Neuronal stem cell (in vitro differentiated cells): ENCODE data around the gene RALGAPA2.

ENCODE experiments used
- DNase-seq: peaks from one replicate; pipeline ENCODE4 v3.0.0-alpha.2; 2013; ENCODE audit warnings: low spot score
- H2AFZ ChIP-seq: one replicate; pipeline ENCODE4 v1.6.1; 2013; ENCODE audit warnings: mild to moderate bottlenecking, low read length, inconsistent platforms
- H2AK5ac ChIP-seq: 2 replicates; pipeline ENCODE4 v1.6.1; 2013; ENCODE audit warnings: low read depth, mild to moderate bottlenecking, inconsistent platforms, low read length, moderate library complexity, mixed read lengths
- H2BK120ac ChIP-seq: 2 replicates; pipeline ENCODE4 v1.6.1; 2013; ENCODE audit warnings: low read depth, mild to moderate bottlenecking, inconsistent platforms, low read length, moderate library complexity, mixed read lengths
- H2BK12ac ChIP-seq: one replicate; pipeline ENCODE4 v1.6.1; 2013; ENCODE audit warnings: low read length, inconsistent platforms
- H2BK15ac ChIP-seq: 2 replicates; pipeline ENCODE4 v1.6.1; 2013; ENCODE audit warnings: mild to moderate bottlenecking, low read length, inconsistent platforms, mixed read lengths
- H2BK5ac ChIP-seq: one replicate; pipeline ENCODE4 v1.6.1; 2013; ENCODE audit warnings: inconsistent platforms, mild to moderate bottlenecking, low read length, moderate library complexity
- H3K14ac ChIP-seq: one replicate; pipeline ENCODE4 v1.6.1; 2013; ENCODE audit warnings: low read length, inconsistent platforms
- H3K18ac ChIP-seq: 2 replicates; pipeline ENCODE4 v1.6.1; 2013; ENCODE audit warnings: low read length, inconsistent platforms
- H3K23ac ChIP-seq: 2 replicates; pipeline ENCODE4 v1.6.1; 2013; ENCODE audit warnings: low read depth, mild to moderate bottlenecking, mixed read lengths, low read length, inconsistent platforms; ENCODE audit not compliant: poor library complexity
- H3K27ac ChIP-seq: replicated peaks from 3 replicates; pipeline ENCODE4 v1.5.1; 2013; ENCODE audit warnings: low read length, inconsistent platforms
- H3K27me3 ChIP-seq, 3 experiments: 2 replicates each; pipeline ENCODE4 v1.6.1; 2013; ENCODE audit warnings: low read length in 3 of 3, mild to moderate bottlenecking in 2 of 3, inconsistent platforms in 1 of 3, low read depth in 1 of 3, mixed read lengths in 1 of 3, moderate library complexity in 1 of 3; ENCODE audit not compliant: control insufficient read depth in 3 of 3, insufficient read depth in 3 of 3
- H3K36me3 ChIP-seq, 2 donors: replicated peaks in 1 of 2; 2 replicates each; pipeline ENCODE4 v1.6.1; 2013; ENCODE audit warnings: low read length in 2 of 2; ENCODE audit not compliant: control insufficient read depth in 2 of 2, insufficient read depth in 2 of 2
- H3K4ac ChIP-seq: 2 replicates; pipeline ENCODE4 v1.6.1; 2013; ENCODE audit warnings: inconsistent platforms, mild to moderate bottlenecking, low read length, moderate library complexity
- H3K4me1 ChIP-seq, 2 donors: 1 replicate in 1 of 2; 2 replicates in 1 of 2; pipeline ENCODE4 v1.6.1; 2013; ENCODE audit warnings: low read length in 2 of 2, low read depth in 1 of 2; ENCODE audit not compliant: control insufficient read depth in 2 of 2, insufficient read depth in 1 of 2
- H3K4me2 ChIP-seq: one replicate; pipeline ENCODE4 v1.6.1; 2013; ENCODE audit warnings: mild to moderate bottlenecking, low read length, inconsistent platforms; ENCODE audit not compliant: insufficient read depth, poor library complexity, severe bottlenecking
- H3K4me3 ChIP-seq, 2 donors: 2 replicates each; pipeline ENCODE4 v1.5.1; 2013; ENCODE audit warnings: low read length in 2 of 2, mild to moderate bottlenecking in 2 of 2, inconsistent platforms in 1 of 2, moderate library complexity in 1 of 2
- H3K79me1 ChIP-seq: one replicate; pipeline ENCODE4 v1.6.1; 2013; ENCODE audit warnings: low read depth, mild to moderate bottlenecking, inconsistent platforms, low read length, moderate library complexity
- H3K9ac ChIP-seq: one replicate; pipeline ENCODE4 v1.6.1; 2013; ENCODE audit warnings: mild to moderate bottlenecking, low read depth, low read length, inconsistent platforms; ENCODE audit not compliant: poor library complexity
- H3K9me3 ChIP-seq, 2 donors: replicated peaks in 1 of 2; 2 replicates each; pipeline versions ENCODE3 to v1.6.1; 2013; ENCODE audit warnings: low read length in 2 of 2, mild to moderate bottlenecking in 2 of 2, inconsistent platforms in 1 of 2, low read depth in 1 of 2, mixed read lengths in 1 of 2, moderate library complexity in 1 of 2; ENCODE audit not compliant: control insufficient read depth in 2 of 2, insufficient read depth in 1 of 2
- H4K8ac ChIP-seq: one replicate; pipeline ENCODE4 v1.6.1; 2013; ENCODE audit warnings: low read depth, mild to moderate bottlenecking, inconsistent platforms, low read length, moderate library complexity
- H4K91ac ChIP-seq: one replicate; pipeline ENCODE4 v1.6.1; 2013; ENCODE audit warnings: low read length, low read depth, mild to moderate bottlenecking, inconsistent platforms; ENCODE audit not compliant: poor library complexity
- WGBS, 2 donors: extraction: QIAGEN DNeasy Blood & Tissue Kit; methylation state at CpG; one replicate each; pipeline ENCODE4 v1.1.7; 2013; ENCODE audit warnings: missing lambda C conversion rate in 2 of 2, mixed read lengths in 1 of 2; ENCODE audit not compliant: insufficient read length in 2 of 2, insufficient replicate concordance in 1 of 2; ENCODE audit errors: extremely low coverage in 2 of 2; 5-methylcytosine and 5-hydroxymethylcytosine counted together

Gene RALGAPA2

DNA sequence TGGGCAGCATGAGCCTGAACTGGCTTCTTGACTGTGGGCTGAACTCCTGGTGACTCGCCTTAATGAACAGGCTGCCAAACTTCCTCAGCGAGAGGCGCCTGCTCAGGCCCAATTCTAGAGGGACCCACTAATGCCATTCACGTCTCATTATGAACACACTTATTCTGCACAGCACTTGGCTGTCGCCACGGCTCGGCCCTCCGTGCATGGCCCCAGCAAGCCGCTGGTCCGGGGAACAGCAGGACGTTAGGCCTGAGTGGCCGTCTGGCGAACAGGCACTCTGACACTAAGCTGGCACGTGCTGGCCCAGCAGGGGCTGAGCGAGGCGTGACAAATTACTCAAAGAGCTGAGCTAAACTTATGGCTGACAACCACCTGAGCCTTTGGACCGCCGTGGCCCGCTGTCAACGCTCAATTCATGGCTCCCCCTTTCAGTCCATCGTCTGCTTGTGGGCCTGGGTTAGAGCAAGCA, 298.6 kb downstream of the RALGAPA2 start:
- Histone ChIP-seq H3K79me1 (no peaks in the 10 kb centered on the region), H3K23ac (no peak overlapping the region), H2BK5ac (no peak overlapping the region), H3K36me3 (no peaks in the 10 kb centered on the region), H3K4ac (no peak overlapping the region), H3K27ac (no peak overlapping the region), H2BK120ac (no peak overlapping the region), H3K18ac (no peak overlapping the region), H3K9me3 (peaks cover 0 to 1% of the 10 kb centered on the region in 2 donors), H4K91ac (no peak overlapping the region), H2AK5ac (peak overlapping the region; percentile 48), H2AFZ (peak overlapping the region; percentile 58), H3K4me2 (no peak overlapping the region), H3K14ac (no peak overlapping the region), H3K4me3 (no peak overlapping the region), H4K8ac (no peak overlapping the region), H2BK12ac (no peak overlapping the region), H3K4me1 (peaks cover 18 to 56% of the 10 kb centered on the region in 2 donors), H3K27me3 (peaks cover 0 to 31% (median 0%) of the 10 kb centered on the region in 3 experiments), H3K9ac (no peak overlapping the region), H2BK15ac (no peak overlapping the region)
- DNase-seq: no peak
- WGBS, 2 donors: no CpG with 5 or more reads among the region's 21 CpGs

DNA sequence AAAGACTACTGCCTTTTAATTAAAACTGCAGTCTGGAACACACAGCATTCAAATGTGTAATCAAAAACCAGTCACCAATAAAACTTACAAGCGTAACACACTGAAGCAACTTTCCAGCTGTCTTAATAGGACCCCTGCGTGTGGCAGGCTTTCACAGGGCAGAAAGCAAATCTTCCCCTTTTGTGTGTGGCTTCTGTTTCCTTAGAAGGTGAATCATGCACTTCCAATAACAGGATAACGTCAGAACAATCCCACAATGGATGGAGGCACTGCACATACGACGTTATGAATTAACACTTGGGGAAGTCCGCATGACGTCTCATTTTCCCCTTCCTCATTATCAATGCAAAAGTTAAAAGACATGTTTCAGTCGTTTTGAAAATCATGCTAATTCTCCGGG, 299.7 kb downstream of the RALGAPA2 start:
- H3K79me1 ChIP-seq: no peaks in the 10 kb centered on the region
- H2BK120ac ChIP-seq: no peak overlapping the region
- H3K9me3 ChIP-seq: no peaks in the 10 kb centered on the region
- H4K91ac ChIP-seq: no peak overlapping the region
- H2BK15ac ChIP-seq: no peak overlapping the region
- H3K36me3 ChIP-seq: no peaks in the 10 kb centered on the region
- H2AFZ ChIP-seq: no peak overlapping the region
- H3K4me1 ChIP-seq: peaks cover 18 to 59% of the 10 kb centered on the region in 2 donors
- no peak overlapping the region for H3K4ac ChIP-seq
- no peak overlapping the region for H2BK12ac ChIP-seq
- no peak overlapping the region for H3K4me3 ChIP-seq
- H3K18ac ChIP-seq: no peak overlapping the region
- no peak overlapping the region for H4K8ac ChIP-seq
- peaks cover 0 to 31% (median 0%) of the 10 kb centered on the region in 3 experiments for H3K27me3 ChIP-seq
- WGBS, 2 donors: no CpG with 5 or more reads among the region's 9 CpGs
- no peak for DNase-seq
- no peak overlapping the region for H3K14ac ChIP-seq
- H3K23ac ChIP-seq: no peak overlapping the region
- no peak overlapping the region for H3K27ac ChIP-seq
- H2BK5ac ChIP-seq: no peak overlapping the region
- H3K9ac ChIP-seq: no peak overlapping the region
- H2AK5ac ChIP-seq: no peak overlapping the region
- H3K4me2 ChIP-seq: no peak overlapping the region

DNA sequence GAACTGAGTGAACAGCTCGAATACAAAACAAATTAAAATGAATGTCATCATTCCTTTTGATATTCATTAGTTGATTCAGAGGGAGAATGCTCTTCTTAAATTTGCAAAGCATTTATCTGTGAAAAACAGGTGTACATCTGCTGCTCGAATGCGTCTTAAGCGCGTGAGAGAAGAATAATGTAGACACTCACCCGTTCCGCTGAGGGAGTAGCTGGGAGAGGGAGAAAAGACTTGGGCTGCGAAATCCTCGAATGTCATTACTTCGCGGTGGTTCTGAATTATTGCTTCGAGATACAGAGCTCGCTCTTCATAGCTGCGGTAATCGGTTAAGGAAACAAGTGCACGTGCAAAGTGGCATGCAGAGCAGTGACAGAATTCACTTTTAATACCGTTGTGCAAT, 300.6 kb downstream of the RALGAPA2 start:
- no peak overlapping the region for H3K4me2 ChIP-seq
- H3K27ac ChIP-seq: no peak overlapping the region
- no peak overlapping the region for H2BK12ac ChIP-seq
- WGBS, 2 donors: no CpG with 5 or more reads among the region's 17 CpGs
- H3K27me3 ChIP-seq: peaks cover 0 to 31% (median 0%) of the 10 kb centered on the region in 3 experiments
- no peak overlapping the region for H3K14ac ChIP-seq
- H3K4ac ChIP-seq: no peak overlapping the region
- no peak overlapping the region for H3K9ac ChIP-seq
- no peak overlapping the region for H2BK5ac ChIP-seq
- no peak overlapping the region for H2BK120ac ChIP-seq
- DNase-seq: no peak
- no peak overlapping the region for H2AFZ ChIP-seq
- H4K8ac ChIP-seq: no peak overlapping the region
- H3K18ac ChIP-seq: no peak overlapping the region
- no peaks in the 10 kb centered on the region for H3K36me3 ChIP-seq
- H2AK5ac ChIP-seq: no peak overlapping the region
- H3K4me1 ChIP-seq: peaks cover 18 to 59% of the 10 kb centered on the region in 2 donors
- no peak overlapping the region for H3K4me3 ChIP-seq
- no peak overlapping the region for H2BK15ac ChIP-seq
- no peak overlapping the region for H3K23ac ChIP-seq
- H3K9me3 ChIP-seq: no peaks in the 10 kb centered on the region
- no peaks in the 10 kb centered on the region for H3K79me1 ChIP-seq
- H4K91ac ChIP-seq: no peak overlapping the region

DNA sequence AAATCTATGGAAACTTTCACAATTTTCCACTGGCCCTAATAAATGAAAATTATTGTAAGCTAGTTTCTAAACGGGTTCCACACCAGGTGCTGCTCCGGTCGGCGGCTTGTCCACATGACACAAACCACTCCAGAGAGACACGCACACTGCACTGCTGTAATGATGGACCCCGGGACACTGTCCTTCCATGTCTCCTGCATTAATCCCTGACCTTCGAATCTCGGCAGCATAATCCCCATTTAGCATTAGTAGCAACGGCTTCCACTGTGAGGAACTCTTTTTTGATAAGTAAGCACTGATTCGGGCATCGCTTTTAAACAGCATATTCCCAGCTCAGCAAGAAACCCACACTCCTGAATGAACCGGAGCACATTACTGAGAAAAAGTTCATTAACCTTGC, 301.0 kb downstream of the RALGAPA2 start:
- H2AK5ac ChIP-seq: no peak overlapping the region
- no peak overlapping the region for H3K27ac ChIP-seq
- H3K4ac ChIP-seq: no peak overlapping the region

More for the DNA sequence above, 301.0 kb downstream of the RALGAPA2 start:
- H3K14ac ChIP-seq: no peak overlapping the region
- H3K79me1 ChIP-seq: no peaks in the 10 kb centered on the region
- H3K4me3 ChIP-seq: no peak overlapping the region
- H4K8ac ChIP-seq: no peak overlapping the region
- no peak overlapping the region for H3K18ac ChIP-seq
- no peak overlapping the region for H2BK120ac ChIP-seq
- no peak overlapping the region for H2BK15ac ChIP-seq
- H3K4me1 ChIP-seq: peaks cover 18 to 59% of the 10 kb centered on the region in 2 donors
- no peak overlapping the region for H3K23ac ChIP-seq
- no peaks in the 10 kb centered on the region for H3K36me3 ChIP-seq
- H2BK12ac ChIP-seq: no peak overlapping the region
- no peaks in the 10 kb centered on the region for H3K9me3 ChIP-seq
- H3K4me2 ChIP-seq: no peak overlapping the region
- no peak overlapping the region for H2AFZ ChIP-seq
- DNase-seq: no peak
- H4K91ac ChIP-seq: no peak overlapping the region
- WGBS, 2 donors: no CpG with 5 or more reads among the region's 12 CpGs
- no peak overlapping the region for H2BK5ac ChIP-seq
- H3K9ac ChIP-seq: no peak overlapping the region
- peaks cover 0 to 31% (median 0%) of the 10 kb centered on the region in 3 experiments for H3K27me3 ChIP-seq
